Esophagus muscularis mucosa (tissue), 4 donors: ENCODE measurements around the gene STK33.

Source experiments
- CTCF ChIP-seq, 3 experiments: fragments of 200-600 bp in 2 of 3; fragments of 450-650 bp in 1 of 3; sonication (generic) in 2 of 3; IDR thresholded peaks; one replicate each; pipeline ENCODE4 v1.5.1; 2017 to 2019; ENCODE audit warnings: antibody characterized with exemption in 3 of 3, mild to moderate bottlenecking in 2 of 3, moderate library complexity in 1 of 3
- EP300 ChIP-seq: sonication (generic); formaldehyde crosslinking; IDR thresholded peaks from one replicate; pipeline ENCODE4 v1.6.1; 2017; ENCODE audit warnings: antibody characterized with exemption
- POLR2A ChIP-seq: fragments of 450-650 bp; IDR thresholded peaks from one replicate; pipeline ENCODE4 v1.6.1; 2017; ENCODE audit warnings: antibody characterized with exemption, moderate library complexity, mild to moderate bottlenecking, low read depth
- POLR2AphosphoS5 ChIP-seq, 2 donors: sonication (generic); formaldehyde crosslinking; IDR thresholded peaks; one replicate each; pipeline ENCODE4 v1.6.1; 2017; ENCODE audit warnings: antibody characterized with exemption in 2 of 2

GRCh38 chr11:8544807-8545206 is 49.2 kb downstream of the STK33 start:
- TF ChIP-seq CTCF (IDR thresholded peaks at IDR 0.05) (no peak), POLR2AphosphoS5 (IDR thresholded peaks at IDR 0.05) (no peak), POLR2A (no peak), EP300 (no peak)
